Measurements from ENCODE around the gene PPP6R3.
A peak's percentile ranks its signal among the peaks of the same experiment; 100 is the strongest.

The PPP6R3 gene

GRCh38 chr11:68436162-68436888, 24.2 kb upstream of the PPP6R3 start (continued):
- TF ChIP-seq POU6F1 (CRISPR knock-in tag; IDR thresholded peaks at IDR 0.05; ENCODE audit: borderline replicate concordance, low read depth) (no peak), ZNF70 (CRISPR knock-in tag; IDR thresholded peaks at IDR 0.05) (no peak), TOX (CRISPR knock-in tag; IDR thresholded peaks at IDR 0.05; ENCODE audit: borderline replicate concordance) (no peak)

GRCh38 chr11:68436985-68437926, 23.3 kb upstream of the PPP6R3 start:
- TF ChIP-seq TCF4 (CRISPR knock-in tag; IDR thresholded peaks at IDR 0.05; ENCODE audit: borderline replicate concordance) (no peak), TSHZ2 (CRISPR knock-in tag; IDR thresholded peaks at IDR 0.05) (no peak), ZC3H10 (CRISPR knock-in tag; IDR thresholded peaks at IDR 0.05) (no peak), ESRRG (CRISPR knock-in tag; IDR thresholded peaks at IDR 0.05) (no peak), SNAI2 (CRISPR knock-in tag; IDR thresholded peaks at IDR 0.05) (no peak), ZNF8 (CRISPR knock-in tag; IDR thresholded peaks at IDR 0.05) (no peak), ZNF565 (CRISPR knock-in tag; conservative IDR thresholded peaks at IDR 0.05; ENCODE audit: low read depth) (no peak), ZFP30 (CRISPR knock-in tag; IDR thresholded peaks at IDR 0.05) (no peak), ISL1 (CRISPR knock-in tag; IDR thresholded peaks at IDR 0.05) (no peak), OSR1 (CRISPR knock-in tag; IDR thresholded peaks at IDR 0.05) (no peak), TOX (CRISPR knock-in tag; IDR thresholded peaks at IDR 0.05; ENCODE audit: borderline replicate concordance) (no peak), PPARA (CRISPR knock-in tag; IDR thresholded peaks at IDR 0.05; ENCODE audit: borderline replicate concordance) (no peak)
- ATAC-seq = peak; percentile 88

GRCh38 chr11:68437927-68438657, 22.5 kb upstream of the PPP6R3 start:
- TF ChIP-seq OSR1 (CRISPR knock-in tag; IDR thresholded peaks at IDR 0.05) = no peak
- TF ChIP-seq BACH2 (CRISPR knock-in tag; IDR thresholded peaks at IDR 0.05; ENCODE audit: borderline replicate concordance) = no peak
- no peak for TF ChIP-seq TSHZ2 (CRISPR knock-in tag; IDR thresholded peaks at IDR 0.05)
- no peak for TF ChIP-seq POU6F1 (CRISPR knock-in tag; IDR thresholded peaks at IDR 0.05; ENCODE audit: borderline replicate concordance, low read depth)
- no peak for TF ChIP-seq CSRNP3 (CRISPR knock-in tag; IDR thresholded peaks at IDR 0.05)
- TF ChIP-seq ARNTL (CRISPR knock-in tag; IDR thresholded peaks at IDR 0.05; ENCODE audit: borderline replicate concordance, low read depth) = no peak
- no peak for TF ChIP-seq TOX (CRISPR knock-in tag; IDR thresholded peaks at IDR 0.05; ENCODE audit: borderline replicate concordance)
- TF ChIP-seq ZC3H10 (CRISPR knock-in tag; IDR thresholded peaks at IDR 0.05) = no peak
- ATAC-seq = no peak
